GM04504 (cell line): ENCODE results near the gene NTN1.
"Not testable (repeated sequence)": the region's sequence is repeated elsewhere in the genome, so short reads cannot be mapped to it uniquely, and the experiment has no call there.

Experiments
- DNase-seq: peaks from one replicate; pipeline ENCODE4 v3.0.0-alpha.2; 2012; ENCODE audit warnings: low read depth

NTN1 gene

DNA sequence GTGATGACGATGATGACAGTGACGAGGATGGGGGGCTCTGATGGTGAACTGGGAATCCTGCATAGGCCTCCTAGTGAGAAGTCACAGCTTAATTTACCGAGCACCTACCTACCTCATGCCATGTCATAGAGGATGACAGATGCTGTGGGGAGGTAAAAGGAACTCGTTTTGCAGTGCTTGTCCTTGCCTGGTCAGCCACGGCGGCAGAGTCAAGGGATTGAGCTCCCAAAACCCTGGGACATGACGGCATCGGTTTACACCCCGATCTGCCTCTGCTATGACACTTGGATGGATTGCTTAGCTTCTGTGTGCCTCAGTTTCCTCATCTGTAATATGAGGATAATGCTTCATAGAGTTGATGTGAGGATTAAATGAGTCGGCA, 103.2 kb downstream of the NTN1 start:
- DNase-seq = no peak

DNA sequence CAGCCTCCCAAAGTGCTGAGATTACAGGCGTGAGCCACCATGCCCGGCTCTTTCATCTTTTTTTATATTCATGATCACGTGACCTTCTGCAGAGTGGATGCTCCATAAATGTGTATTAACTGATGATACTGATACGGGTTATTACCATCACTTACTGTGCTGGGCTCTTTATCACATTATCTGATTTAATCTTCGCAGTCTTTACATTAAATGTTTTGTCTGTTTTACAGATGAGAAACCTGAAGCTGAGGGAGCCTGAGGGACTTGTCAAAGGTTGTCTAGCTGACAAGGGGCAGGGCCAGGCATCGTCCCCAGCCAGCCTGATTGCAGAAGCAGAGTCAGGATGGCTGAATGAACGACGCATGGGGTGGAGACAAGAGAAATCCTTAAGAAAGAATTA, 104.4 kb downstream of the NTN1 start:
- no peak for DNase-seq

DNA sequence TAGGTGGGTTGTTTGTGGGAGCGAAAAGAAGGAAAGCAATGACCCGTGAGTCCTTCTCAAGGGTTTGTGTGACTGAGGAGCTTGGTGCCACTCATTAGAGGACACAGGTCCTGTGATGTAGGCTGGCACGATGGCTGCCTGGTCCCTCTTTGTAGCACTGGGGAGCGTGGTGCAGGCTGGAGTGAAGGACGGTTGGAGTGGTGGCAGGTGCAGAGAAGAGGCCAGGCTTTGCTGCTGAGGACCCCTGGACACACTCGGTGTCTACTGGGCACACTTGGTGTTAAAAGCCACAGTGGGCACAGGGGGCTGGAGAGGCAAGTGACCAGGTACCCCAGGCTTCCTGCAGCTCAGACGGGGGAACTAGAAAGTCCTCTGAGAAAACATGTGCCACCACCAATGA, 106.0 kb downstream of the NTN1 start:
- no peak for DNase-seq

DNA sequence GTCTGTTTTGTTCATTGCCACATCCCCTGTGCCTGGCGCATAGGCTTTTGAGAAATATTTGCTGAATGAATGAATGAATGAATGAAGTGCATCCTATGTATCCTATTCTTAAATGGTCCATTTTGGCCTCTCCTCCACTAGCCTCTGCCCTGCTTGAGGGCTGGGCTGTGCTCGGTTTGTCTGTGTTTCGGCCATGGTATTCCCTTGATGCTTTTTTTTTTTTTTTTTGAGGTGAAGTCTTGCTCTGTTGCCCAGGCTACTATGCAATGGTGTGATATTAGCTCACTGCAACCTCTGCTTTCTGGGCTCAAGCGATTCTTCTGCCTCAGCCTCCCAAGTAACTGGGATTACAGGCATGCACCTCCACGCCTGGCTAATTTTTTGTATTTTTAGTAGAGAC, 110.1 kb downstream of the NTN1 start:
- no peak for DNase-seq

DNA sequence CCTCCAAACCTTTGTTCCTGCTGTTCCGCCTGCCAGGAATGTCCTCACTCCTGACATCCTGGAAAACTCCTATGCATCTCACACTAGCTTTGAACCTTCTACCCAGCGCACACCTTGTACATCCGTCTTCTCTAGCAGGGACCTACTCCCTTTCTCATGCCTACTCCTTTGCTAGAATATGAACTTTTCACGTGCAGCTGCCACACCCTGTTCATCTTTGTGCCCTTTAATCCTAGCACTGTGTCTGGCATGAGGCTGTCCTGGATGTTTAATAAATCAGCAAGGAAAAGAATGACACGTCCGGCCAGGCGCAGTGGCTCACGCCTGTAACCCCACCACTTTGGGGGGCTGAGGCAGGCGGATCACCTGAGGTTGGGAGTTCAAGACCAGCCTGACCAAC, 111.0 kb downstream of the NTN1 start:
- DNase-seq = no peak

DNA sequence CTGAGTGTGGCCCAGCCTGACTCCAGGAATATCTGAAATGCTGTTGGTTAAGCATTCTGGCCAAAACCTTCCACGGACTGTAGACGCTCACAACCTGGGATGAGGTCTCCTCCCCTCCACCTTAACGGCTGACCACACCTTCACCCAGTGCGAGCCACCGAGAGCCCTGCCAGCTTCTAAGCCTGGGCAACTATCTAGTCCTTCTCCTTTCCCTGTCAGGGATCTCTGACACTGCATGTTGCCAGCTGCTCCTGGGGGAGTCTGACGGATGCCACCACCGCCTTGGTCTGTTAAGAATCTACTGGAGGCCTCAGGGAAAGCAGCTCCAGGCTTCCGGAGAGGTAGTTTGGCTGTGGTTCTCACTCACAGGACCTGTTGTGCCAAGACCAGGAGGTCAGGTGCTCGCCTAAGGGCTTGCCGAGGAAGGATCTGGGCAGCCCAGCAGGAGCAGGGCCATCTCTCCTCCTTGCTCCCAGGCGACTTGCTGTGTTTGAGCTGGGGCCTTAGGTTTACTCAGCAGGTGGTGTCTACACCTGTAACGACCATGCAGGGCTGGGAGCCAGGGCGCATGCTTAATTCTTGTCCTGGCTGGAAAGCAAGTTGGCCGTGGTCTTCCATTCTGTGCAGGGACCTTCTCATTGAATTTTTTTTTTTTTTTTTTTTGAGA, 111.8 kb downstream of the NTN1 start:
- DNase-seq = no peak

DNA sequence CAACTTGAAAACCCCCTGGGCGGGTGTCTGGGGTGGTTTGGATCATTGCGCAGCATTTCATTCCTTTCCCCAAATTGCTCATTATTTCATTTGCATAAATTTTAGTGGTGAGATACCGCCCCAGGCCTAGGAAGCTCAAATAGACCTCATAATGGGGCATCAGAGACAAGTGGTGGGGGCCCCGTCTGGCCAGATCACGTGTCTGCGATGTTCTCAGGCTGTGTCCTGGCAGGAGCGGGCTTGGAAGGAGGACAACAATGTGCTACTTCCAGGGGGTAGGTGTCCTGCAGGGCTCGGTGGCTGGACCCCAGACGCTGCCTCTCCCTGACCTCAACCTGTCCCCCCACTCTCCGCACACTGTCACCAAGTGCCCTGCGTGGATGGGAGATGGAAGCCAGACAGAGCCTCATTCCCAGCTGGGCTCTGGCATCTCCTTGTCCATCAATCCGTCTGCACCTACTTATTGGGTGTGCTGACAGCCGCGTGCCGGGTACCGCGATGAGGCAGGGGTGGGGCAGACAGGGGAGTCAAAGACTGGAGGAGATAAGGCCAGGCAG, 116.9 kb downstream of the NTN1 start:
- no peak for DNase-seq

DNA sequence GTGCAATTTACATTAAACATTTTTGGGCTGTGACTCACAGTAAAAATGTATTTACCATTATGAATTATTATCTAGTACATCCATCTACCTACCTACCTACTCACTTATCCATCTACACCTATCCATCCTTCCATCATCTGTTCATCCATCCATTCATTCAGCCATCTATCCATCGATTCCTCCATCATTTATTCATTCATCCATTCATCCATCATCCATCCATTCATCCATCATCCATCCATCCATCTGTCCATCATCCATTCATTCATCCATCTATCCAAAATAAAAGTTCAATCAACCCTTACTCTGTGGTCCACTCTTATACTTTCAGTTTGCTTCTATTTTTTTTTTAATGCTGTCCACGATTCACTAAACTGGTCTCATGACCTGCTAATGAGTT, 118.4 kb downstream of the NTN1 start:
- no peak for DNase-seq

DNA sequence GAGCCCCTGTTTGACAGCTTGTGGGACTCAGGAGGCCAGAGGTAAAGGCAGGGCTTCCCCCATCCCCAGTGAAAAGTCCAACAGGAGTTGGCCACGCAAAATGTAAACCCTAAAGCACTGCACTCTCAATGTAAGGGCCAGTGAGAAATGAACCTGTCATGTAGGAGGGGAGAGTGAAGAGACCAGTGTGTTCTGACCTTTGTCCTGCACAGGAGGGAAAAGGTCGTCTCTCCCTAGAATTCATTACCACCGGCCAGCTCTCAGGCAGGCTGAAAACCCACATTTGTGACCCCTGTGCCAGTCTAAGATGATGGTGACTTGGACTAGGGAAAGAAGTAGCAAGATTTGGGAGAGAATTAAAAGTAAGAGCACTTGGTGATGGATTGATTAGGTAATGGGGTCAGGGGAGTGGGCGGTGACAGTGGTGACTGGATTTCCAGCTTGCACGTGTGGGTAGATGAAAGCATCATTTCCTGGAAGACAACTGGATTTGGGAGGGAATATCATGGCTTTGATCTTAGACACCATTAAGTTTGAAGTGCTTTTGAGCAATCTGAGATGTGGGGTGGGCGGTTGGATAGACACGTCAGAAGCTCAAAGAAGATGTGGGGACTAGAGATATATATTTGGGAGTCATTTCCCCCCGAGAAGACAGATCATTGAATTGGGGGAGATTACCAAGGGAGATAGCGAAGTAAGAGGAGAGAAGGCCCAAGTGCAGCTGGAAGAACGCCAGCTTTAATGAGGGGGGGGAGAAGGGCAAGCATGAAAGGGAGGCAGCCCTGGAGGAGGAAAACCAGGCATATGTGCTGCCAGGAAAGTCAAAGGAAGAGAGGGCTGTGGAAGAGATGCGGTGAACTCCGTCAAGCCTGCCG, 119.5 kb downstream of the NTN1 start:
- no peak for DNase-seq

DNA sequence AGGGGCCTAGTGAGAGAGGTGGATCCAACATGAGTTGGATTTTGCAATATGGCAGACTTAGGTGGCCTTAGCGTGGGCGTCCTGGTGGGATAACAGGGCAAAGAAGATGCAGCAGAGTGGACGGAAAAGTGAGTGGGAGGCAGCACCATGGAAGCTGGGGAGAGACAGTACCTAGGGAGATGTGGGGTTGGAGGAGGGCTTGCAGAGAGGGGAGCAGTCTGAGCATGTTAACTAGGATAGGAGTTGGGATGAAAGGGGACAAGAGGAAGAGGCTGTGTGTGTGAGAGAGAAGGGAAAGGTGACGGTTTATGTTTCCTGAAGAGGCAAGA, 120.1 kb downstream of the NTN1 start:
- DNase-seq = no peak

DNA sequence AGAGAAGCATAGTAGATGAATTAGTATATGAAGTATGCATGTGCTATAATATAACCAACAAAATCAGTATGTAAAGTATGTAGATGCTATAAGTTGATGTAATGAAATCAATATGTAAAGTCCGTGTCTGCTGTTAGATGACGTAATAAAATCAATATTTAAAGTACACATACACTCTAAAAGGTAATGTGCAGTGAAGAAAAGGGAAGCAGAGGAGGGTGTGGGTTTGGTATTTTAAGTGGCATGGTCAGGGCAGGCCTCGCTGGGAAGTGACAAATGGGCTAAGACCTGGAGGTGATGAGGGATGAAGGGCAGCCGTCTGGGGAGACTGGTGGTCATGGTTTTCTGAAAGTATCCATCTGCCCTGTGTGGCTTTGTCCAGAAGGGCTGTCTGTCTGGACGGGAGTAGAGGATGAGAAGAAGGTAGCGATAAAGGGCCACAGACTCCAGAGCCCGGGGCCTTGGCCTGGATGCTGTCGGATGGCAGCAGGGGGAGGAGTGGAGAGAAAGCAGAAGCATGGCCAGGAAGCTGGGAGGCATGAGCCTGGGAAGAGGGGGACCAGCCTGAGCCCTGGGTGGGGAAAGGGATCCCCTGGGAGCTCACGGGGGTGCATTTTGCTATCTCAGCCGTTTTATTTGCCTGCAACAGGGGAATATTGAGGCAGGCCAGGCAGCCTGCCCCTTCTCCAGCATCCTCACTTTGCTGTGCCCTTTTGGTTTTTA, 121.6 kb downstream of the NTN1 start:
- DNase-seq = no peak

DNA sequence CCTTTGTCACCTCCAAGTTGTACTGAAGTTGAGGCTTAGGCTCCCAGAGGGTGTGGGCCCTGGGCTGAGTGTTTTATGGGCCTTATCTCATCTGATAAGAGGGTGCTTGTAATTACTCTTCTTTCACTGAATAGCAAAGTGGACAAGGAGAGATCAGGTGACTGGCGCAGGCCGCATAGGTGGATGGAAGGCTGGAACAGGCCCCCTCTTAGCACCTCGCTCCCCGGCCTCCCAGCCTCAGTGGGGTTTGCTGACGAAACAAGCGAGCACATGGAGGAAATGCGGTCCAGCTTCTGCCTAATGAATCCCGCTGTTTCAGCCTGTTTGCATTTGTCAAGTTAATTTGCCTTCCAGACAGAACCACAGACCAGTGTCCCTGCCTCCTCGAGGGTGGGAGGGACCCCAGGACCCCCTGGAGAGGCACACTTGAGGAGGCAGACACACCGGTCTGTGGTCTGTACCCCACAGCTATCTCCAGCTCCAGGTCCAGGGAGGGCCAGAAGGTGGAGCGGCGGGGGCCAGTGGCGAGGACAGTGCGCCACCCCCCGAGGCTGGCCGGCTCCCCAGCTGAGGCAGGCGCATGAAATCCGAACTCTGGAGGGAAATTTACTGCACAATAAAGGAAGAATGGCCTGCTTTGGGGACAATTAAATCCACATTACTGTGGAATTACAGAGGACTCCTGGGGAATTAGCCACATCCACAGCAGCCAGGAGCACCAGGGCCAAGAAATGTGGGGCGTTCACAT, 123.4 kb downstream of the NTN1 start:
- DNase-seq = no peak

DNA sequence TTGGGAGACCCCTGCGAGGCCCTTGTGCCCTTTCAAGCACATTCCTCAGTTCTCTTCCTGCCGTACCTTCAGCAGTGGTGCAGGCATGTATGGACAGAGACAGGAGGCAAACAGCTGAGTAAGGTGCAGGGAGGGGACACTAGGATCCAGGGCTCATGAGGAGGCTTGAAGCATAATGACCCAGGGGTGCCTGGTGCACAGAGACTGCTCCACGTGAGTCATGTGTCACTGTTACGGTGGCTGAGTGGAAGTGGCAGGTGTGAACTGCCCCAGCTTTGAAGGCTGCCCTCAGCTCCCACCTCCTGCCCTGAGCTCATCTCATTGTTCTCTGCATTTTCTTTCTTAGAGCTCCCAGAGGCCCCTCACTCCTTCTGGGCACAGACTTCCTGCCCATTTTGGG, 124.8 kb downstream of the NTN1 start:
- DNase-seq = no peak

DNA sequence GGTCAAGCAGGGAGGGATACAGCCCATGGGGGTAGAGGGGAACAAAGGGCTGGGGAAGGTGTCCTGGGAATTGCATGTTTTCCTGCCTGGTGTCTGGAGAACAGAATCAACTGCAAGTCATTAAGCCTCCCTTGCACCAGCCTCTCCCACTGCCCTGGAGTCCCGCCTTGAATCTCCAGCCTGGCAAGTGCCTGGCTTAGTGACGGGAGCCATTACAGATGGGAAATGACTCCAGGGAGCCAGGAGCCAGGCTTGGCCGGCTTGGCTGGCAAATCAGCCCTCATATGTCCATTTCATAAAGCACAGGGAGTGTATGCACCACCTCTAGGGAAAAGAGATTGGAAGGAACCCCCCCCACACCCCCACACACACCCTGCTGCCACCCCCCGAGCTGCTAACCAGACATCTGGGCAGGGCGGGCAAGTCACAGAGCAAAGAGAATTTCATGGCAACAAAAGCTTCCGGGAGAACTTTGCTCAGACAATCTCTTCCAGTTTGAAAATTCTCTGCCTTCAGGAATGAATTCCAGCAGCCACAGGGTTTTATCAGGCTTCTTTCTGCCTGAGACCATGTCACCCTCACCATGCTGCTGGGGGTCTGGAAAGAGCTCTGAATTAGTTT, 127.7 kb downstream of the NTN1 start:
- DNase-seq = no peak

DNA sequence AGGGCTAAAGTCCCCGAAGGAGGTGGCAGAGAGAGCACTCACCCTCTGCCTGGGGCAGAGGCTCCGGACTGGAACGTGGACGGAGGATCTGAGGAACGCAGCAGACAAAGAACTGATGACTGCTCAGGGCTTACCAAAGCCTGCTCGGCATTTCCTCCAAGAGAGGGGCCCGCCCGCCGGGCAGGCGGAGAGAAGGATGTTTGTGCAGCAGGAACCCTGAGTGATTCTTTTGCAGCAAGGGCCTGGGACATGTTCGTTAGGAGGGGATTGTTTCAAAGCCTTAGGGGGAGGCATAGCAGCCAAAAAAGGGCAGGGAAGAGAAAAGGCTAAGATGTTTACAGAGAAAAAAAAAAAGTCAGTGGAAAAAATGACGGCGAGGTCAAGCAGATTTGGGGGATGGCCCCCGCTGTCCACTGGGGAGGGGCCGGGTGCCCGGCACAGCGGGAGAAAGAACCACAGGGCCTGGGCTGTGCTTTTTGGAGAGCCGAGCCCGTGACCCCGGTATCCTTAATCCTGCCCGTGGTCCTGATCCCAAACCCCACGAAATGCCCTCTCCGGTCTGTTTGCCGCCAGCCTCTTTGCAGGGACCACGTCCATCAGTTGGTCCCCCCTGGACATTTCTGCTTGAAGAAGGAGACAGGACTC, 129.3 kb downstream of the NTN1 start:
- DNase-seq = no peak

DNA sequence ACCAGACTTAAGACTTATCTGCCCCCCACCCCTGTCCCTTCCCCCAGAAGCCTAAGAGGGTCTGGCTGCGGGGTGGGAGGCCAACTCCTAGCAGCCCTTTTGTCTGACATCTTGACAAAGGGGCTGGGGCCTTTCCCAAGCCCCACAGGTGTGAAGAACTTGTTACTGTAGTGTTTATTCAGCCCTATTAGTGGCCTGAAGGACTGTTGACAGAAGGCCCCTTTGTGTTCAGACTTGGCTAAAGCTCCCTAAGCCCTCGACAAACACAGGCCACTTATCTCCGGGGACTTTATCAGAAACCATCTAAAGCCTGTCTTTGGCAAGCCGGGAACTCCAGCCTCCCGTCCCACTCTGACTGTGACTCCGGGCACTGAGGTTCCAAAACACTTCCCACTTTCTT, 129.8 kb downstream of the NTN1 start:
- DNase-seq = no peak

DNA sequence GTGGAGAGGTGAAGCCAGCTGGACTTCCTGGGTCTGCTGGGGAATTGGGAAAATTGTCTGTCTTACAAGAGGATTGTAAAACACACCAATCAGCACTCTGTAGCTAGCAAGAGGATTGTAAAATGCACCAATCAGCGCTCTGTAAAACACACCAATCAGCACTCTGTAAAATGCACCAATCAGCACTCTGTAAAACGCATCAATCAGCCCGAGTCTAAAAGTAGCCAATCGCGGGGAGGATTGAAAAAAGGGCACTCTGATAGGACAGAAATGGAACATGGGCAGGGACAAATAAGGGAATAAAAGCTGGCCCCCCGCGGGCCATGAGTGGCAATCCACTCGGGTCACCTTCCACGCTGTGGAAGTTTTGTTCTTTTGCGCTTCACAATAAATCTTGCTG, 130.4 kb downstream of the NTN1 start:
- DNase-seq = not testable (repeated sequence)

DNA sequence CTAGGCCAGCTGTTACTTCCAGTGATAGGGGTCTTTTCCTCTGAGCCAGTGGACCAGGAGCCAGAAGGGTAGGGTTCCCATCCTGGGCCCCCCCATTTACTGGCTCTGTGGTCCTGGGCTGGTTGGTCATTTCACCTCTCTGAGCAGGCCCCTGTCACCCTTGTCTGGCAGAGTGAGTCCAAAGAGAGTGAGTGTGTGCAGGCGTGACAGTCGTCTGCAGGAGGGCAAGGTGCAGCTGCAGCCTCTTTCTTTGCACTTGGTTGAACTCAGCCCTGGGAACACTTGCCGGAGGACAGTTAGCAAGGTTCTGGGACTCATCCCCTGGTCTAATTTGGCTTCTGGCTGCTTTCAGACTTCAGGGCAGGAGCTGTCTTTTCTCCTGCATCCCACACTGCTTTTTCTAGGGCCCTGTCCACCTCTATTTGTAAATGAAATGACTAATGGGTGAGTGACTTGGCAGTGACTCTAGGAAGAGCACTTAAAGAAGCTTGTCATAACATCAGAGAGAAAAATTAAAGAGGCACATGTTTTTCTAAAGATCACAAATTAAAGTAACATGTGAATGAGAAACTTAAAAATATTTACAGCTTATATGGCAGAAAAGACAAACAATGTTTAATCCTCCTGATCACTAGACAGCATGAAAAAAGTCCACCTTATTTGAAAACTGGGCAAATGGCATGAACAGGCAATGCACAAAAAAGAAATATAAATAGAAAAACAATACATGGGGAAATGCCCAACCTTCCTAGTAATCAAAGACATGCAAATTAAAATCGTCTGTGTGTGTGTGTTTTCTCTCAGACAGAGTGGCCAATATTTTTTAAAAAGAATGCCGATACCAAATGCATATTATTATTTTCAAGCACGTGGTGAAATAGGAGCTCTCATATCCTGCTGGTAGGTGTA, 137.5 kb downstream of the NTN1 start:
- DNase-seq = no peak

DNA sequence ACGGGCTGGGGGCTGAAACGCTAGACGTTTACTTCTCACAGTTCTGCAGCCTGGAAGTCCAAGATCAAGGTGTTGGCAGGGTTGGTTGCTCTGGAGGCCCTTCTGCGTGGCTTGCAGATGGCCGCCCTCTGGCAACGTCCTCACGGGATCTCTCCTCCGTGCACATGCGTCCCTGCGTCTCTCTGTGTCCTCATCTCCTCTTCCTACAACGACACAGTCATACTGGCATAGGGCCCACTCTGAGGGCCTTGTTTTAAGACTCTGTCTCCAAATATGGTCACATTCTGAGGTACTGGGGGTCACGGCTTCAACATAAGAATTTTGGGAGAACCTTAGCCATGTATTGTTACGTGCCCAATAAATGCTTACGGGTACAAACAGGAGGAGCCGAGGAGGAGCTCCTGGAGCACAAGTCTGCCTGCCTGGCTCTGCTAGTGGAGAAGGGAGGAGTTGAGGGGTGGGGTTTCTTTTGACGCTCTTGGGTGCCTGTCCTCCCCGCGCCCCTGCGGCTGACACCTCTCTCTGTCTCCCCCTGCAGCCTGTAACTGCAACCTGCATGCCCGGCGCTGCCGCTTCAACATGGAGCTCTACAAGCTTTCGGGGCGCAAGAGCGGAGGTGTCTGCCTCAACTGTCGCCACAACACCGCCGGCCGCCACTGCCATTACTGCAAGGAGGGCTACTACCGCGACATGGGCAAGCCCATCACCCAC, 141.1 kb downstream of the NTN1 start:
- no peak for DNase-seq

DNA sequence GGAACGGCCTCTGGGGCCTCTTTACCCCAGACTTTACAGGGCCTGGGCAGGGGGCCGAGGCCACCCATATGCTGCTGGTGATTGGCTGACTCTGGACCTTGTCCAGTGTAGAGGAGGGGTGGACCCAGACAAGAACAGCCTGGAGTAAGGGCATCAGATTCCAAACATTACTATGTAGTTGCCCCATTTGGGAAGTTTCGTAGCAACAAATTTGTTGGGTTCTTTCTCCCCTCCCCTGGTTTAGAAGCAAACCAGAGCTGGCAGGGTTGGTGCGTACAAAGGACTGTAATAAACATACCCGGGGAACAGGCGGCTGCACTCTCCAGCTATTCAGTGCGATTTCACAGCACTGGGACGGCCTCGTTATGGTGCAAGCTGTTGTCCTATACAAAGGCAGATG, 145.5 kb downstream of the NTN1 start:
- no peak for DNase-seq
